Stimulated activated CD8-positive, alpha-beta memory T cell treated with anti-CD3 and anti-CD28 coated beads, Interleukin-7, amount 100 ng/mL, for 24 hours (primary cell): Measurements from ENCODE around the gene POTEB.
"Not testable (repeated sequence)": the region's sequence is repeated elsewhere in the genome, so short reads cannot be mapped to it uniquely, and the experiment has no call there.

Experiments
- DNase-seq: peaks from one replicate; pipeline ENCODE4 v3.0.0-alpha.2; 2020; ENCODE audit warnings: low read depth

Gene POTEB

DNA sequence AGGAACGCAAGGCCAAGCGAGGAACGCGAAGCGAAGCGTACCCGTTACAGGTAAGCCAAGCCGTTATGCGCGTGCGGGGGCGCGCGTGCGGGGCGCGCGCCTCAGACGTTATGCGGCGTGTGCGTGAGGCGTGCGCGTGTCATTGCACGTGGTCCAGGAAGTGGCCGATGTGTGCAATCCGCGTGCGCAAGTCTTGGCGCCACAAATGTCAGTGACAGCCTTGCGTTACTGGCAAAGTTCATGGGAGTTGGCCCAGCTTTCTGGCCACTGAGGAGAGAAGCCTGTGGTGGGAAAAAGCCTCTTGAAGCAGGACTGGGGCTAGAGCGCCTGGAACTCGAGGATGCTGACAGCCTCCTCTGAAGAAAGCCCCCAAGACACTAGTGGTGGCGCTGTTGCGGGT, at the start of gene POTEB:
TSS of gene POTEB (minus strand) at position 101 of the 400 bp plus-strand sequence. CDS start 489 bp downstream, outside the sequence.
- DNase-seq, result not testable (repeated sequence)

DNA sequence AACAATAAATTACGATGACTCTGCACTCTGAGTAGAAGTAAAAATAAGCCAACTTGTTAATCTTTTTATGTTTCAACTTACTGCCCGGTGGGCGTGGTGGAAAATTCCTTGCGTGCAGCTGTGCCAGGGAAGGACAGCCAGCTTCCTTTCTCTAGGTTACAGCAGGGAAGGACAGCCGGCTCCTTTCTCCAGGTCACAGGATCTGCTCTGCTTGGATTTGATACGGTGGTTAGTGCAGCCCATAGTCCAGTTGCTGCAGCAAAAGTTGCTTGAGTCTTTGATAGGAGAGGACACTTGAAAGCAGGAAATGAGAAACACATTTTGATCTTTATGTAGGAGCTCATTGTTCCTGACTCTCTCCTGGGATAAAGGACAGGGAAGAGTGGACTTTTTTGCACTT, 13.4 kb upstream of the POTEB start:
- DNase-seq, result not testable (repeated sequence)

DNA sequence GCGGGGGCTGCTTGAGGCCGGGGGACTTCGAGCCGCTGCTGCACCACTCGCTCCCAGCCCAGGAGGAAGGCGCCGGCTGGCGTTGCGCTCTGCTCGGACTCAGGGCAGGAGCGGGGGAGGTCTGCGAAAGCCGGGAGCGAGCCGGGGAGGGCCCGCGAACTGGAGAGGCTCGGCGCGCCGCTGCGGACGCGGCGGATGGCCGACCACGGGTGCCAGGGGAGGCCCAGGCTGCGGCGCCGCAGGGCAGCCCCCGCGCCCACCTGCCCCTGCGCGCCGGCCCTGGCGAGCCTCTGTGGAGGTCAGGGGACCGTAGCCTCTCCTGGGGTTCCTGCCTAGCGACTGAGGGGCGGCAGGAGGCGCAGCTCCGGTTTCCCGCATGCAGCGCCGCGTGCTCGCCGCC, 12.0 kb upstream of the POTEB start:
- not testable (repeated sequence) for DNase-seq

DNA sequence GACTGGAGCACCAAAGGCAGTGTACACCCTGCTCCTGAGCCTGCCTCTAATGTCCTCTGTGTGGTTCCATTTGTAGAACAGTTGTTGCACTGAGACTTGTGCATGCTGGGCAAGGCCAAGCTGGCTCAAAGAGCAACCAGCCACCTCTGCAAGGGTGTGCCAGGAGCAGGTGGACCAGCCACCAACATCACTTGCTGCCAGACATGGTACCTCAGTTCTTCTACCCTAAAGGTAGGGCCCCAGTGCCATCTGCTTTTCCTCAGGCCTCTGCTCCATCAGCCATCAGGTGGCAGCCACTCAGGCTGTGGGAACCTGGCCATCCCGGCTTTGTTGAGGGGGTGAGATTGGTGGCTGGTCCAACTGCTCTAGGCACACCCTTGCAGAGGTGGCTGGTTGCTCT, 38.7 kb downstream of the POTEB start:
- not testable (repeated sequence) for DNase-seq
